Right forelimb (tissue), 1 donor: Measurements from ENCODE around the gene NOL9.
"Not testable (repeated sequence)": the region's sequence is repeated elsewhere in the genome, so short reads cannot be mapped to it uniquely, and the experiment has no call there.

ENCODE experiments used
- DNase-seq: peaks from one replicate; pipeline ENCODE4 v3.0.0-alpha.2; 2018

NOL9 gene

DNA sequence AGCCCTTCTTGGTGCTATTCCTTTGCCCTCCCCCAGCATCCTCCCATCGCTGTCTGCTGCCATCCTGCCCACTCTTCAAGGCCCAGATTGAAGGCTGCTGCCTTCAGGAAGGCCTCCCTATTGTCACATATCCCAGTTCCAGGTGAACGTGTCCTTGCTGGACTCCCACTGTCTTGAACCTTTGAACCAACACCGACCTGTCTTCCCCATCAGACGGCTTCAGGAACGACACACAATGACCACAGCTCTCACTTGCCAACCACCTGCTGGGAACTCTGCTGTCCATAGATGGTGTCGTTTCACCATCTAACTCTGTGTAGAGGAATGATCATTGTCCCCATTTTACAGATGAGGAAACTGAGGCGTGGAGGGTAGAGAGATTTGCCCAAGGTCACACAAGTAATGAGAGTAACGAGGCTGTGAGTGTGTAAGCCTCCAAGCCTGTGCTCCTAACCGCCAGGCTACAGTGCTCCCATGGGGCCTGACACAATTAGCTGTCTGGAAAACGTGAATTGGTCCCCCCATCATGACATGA lies 53.0 kb downstream of the NOL9 start:
- no peak for DNase-seq

GRCh38 chr1:6500544-6501278 lies 53.6 kb downstream of the NOL9 start:
- no peak for DNase-seq

GRCh38 chr1:6499296-6499695 lies 55.0 kb downstream of the NOL9 start:
- no peak for DNase-seq

- no peak for DNase-seq
Measured at GRCh38 chr1:6498576-6499111, 55.7 kb downstream of the NOL9 start.

- no peak for DNase-seq
Measured at GRCh38 chr1:6497867-6498575, 56.3 kb downstream of the NOL9 start.

- no peak for DNase-seq
Measured at GRCh38 chr1:6497215-6497866, 57.0 kb downstream of the NOL9 start.

GRCh38 chr1:6496890-6497214 lies 57.5 kb downstream of the NOL9 start:
- no peak for DNase-seq

- DNase-seq: no peak
Measured at GRCh38 chr1:6496365-6496721, 58.0 kb downstream of the NOL9 start.

GRCh38 chr1:6495540-6496364 lies 58.6 kb downstream of the NOL9 start:
- no peak for DNase-seq

GRCh38 chr1:6495041-6495441 lies 59.3 kb downstream of the NOL9 start:
- DNase-seq: no peak

- no peak for DNase-seq
Measured at GRCh38 chr1:6494627-6495026, 59.7 kb downstream of the NOL9 start.

DNA sequence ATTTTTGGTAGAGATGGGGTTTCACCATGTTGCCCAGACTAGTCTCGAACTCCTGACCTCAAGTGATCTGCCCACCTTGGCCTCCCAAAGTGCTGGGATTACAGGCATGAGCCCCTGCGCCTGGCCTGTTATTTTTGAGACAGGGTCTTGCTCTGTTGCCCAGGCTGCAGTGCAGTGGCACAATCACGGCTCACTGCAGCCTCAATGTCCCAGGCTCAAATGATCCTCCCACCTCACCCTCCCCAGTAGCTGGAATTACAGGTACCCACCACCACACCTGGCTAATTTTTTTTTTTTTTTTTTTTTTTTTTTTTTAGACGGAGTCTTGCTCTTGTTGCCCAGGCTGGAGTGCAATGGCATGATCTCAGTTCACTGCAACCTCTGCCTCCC lies 60.5 kb downstream of the NOL9 start:
- DNase-seq: not testable (repeated sequence)

DNA sequence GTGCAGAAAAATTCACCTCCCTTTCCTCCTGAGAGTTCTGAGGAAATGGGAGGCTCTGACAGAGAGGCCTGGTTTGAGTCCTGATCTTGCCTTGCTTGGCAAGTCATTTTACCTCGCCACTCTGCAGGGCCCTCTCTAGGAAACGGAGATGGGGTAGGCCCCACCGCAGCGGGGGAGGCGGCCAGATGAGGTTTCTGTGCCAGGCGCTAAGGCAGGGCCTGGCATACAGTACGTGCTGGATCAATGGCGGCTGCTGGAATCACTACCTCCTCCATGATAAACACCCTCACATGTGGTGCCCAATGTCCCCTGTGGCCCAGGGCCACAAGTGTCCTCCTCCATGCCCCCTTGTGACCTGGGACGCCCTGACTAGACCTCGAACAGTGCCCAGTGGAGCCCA lies 62.3 kb downstream of the NOL9 start:
- no peak for DNase-seq

- DNase-seq: no peak
Measured at GRCh38 chr1:6491480-6491962, 62.8 kb downstream of the NOL9 start, which contains the start of gene PLEKHG5. PLEKHG5 (minus strand) TSS chr1:6491667; CDS start chr1:6477571, 14,096 bp downstream.

DNA sequence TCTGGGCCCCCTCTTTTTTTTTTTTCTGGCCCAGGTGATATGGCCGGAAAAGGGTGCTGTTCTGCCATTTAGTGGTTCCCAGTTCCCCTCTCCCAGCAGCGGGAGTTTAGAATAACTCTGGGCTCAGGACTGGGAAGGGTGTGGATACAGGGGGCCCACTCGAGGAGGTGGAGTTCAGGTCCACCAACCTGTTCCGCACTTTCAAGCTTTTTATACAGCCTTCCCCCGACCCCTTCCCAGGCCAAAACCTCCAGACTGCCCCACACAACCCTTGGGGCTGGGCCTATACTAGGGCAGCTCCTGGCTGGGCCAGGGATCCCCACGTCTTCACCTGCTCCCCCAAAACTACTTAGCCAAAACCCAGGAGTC lies 63.2 kb downstream of the NOL9 start:
- no peak for DNase-seq

DNA sequence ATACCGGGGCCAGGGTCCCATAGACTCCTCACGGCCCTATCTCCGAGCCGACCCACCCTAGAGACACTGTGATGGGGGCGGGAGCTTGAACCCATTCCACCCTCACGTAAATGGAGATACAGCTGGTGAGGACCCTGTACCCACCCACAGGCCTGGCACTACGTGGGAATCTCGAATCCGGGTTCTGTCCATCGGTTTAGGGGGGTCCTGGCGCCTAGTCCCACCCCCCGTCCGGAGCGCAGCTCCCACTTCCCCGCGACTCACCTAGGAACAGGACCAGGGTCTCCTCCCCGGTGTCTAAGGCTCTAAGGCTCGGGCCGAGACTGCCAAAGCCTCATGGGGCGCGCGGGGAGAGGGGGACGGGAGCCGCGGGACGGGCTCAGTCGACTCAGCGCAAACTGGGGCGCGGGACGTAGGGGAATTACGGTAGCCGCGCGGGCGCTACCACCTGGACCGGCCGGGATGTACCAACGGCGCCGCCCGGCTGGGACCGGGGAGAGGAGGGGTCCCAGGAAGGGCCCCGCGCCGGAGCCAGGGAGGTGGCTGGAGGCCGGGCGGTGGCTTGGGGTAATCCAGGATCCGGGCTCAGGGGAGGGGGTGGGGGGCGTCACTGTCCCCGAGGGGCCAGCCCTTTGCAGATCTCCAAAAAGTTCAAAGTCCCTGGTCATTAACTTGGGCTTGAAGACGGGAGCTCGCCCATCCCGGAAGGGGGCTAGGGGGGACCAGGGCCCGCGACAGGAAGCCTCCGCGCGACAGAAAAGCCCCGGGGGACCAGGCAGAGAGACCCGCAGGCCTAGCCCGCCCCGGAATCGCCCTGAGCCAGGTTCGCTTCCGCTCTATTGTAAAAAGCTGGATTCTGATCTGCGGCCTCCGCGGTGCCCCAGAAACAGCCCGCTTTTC lies 63.9 kb downstream of the NOL9 start:
- DNase-seq: no peak

GRCh38 chr1:6489799-6490180 lies 64.5 kb downstream of the NOL9 start:
- DNase-seq: peak; percentile 75

- no peak for DNase-seq
Measured at GRCh38 chr1:6489383-6489765, 64.9 kb downstream of the NOL9 start.

DNA sequence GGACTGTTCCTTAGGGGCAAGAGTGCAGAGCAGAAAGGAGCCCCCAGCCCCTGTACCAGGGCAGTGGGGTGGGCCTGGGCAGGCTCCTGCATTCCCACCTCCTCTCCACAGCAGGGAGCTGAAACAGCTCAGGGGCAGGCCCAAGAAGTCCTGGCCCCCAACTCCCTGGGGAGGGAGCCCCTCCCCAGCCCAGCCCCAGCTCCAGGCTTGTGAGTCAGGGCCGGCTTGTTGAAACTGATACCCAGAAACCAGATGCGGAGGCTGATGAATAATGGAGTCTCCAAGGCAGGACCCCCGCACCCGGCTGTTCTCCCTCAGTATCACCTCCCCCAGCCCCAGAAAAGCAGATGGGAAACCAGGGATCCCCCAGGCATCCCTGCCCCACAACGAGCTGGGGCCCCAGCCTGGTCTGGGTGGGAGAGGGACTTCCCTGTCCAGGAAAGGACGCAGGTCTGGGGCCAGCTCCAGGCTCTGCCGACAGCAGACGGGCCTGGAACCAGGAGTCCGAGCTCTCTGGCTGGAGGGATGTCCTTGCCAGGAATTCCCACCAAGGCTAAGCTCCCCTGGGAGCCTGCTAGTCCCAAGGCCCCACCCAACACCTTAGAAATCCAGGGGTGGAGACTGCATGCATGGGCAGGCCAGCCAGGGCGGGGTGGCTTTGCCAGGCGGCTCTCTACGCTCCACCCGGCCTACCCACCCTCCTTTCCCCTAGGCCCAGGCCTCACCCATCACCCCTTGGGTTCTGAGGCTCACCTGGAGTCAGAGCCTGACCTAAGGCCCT lies 65.5 kb downstream of the NOL9 start:
- no peak for DNase-seq

- no peak for DNase-seq
Measured at GRCh38 chr1:6487804-6488484, 66.4 kb downstream of the NOL9 start.
